MM.1S (cell line): Measurements from ENCODE around the gene CHRNE.

Source experiments
- EZH2 ChIP-seq: fragments of 300-600 bp; sonication (generic); optimal IDR thresholded peaks from 2 replicates; pipeline ENCODE3; 2017; ENCODE audit warnings: low read depth, mild to moderate bottlenecking, antibody characterized with exemption, low read length, mixed read lengths
- TF ChIP-seq, protein P1 (sequence below): fragments of 300-600 bp; sonication (generic); IDR thresholded peaks from 2 replicates; pipeline ENCODE4 v1.5.1; 2016; ENCODE audit warnings: antibody characterized with exemption, low read length, mixed read lengths

DNA sequence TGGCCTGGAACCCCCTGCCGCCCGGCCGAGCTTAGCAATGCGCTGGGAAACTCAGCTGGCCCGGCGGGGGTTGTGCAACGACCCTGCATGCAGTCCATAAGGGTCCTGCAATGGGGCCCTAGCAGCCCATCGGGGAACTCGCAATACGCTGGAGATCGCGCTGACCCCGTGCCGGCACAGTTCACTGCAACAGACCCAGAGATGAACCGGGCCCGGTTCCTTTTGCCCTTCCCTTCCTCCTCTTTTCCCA is 36.6 kb upstream of the CHRNE start:
- TF ChIP-seq, protein P1, sequence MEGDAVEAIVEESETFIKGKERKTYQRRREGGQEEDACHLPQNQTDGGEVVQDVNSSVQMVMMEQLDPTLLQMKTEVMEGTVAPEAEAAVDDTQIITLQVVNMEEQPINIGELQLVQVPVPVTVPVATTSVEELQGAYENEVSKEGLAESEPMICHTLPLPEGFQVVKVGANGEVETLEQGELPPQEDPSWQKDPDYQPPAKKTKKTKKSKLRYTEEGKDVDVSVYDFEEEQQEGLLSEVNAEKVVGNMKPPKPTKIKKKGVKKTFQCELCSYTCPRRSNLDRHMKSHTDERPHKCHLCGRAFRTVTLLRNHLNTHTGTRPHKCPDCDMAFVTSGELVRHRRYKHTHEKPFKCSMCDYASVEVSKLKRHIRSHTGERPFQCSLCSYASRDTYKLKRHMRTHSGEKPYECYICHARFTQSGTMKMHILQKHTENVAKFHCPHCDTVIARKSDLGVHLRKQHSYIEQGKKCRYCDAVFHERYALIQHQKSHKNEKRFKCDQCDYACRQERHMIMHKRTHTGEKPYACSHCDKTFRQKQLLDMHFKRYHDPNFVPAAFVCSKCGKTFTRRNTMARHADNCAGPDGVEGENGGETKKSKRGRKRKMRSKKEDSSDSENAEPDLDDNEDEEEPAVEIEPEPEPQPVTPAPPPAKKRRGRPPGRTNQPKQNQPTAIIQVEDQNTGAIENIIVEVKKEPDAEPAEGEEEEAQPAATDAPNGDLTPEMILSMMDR = no peak
- TF ChIP-seq EZH2 = no peak
